ENCODE data around the gene TMEM63A. TPM values are rescaled to one million over a fixed set of nuclear protein-coding genes. Genes with fewer than 3 reads are reported as not detected.
A peak's percentile ranks its signal among the peaks of the same experiment; 100 is the strongest.

Gene TMEM63A
- total RNA-seq, 4 donors from 2014 or later = 104 to 256 (median 180) TPM

DNA sequence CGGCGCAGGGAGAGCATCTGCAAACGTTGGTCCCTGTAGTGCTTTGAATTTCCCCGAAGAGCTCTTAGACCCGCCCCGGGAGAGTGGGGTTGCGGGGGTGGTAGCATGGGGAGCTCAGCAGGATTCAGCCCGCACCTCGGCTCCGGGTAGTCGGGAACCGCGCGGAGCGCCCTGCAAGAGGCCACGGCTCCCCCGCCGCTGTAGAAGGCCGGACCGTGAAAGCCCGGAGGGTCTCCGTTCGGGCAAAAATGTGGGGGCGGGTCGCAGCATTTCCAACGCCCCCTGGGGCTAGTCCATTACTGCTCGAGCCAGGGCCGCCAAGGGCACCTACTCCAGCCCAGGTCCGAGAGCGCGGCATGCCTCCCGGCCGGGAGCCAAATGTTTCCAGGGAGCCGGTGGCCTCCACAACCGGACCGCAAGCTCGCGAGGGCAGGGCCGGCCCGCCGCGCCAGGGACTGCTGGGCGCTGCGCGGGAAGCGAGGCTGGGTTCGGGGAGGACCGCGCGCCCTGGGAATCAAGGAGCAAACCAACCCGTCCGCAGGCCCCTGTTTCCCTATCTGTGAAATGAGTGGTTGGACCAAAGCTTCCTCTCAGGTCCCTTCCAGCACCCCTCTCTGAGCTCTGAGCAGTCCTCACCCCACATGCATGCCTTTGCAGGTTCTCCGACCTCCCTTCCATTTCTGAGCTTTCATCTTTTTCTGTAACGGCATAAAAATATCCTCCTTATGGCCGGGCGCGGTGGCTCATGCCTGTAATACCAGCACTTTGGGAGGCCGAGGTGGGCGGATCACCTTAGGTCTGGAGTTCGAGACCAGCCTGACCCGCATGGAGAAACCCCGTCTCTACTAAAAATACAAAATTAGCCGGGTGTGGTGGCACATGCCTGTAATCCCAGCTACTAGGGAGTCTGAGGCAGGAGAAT lies 775 bp upstream of the TMEM63A start:
- Histone ChIP-seq H3K27ac (peak overlapping the region; percentile 93 to 98 (median 98)), H3K36me3 (no peaks in the 10 kb centered on the region), H3K27me3 (no peaks in the 10 kb centered on the region), H3K4me3 (peak overlapping the region; percentile 81 to 97 (median 94)), H3K9me3 (no peaks in the 10 kb centered on the region), H3K4me1 (peaks cover 35 to 48% (median 40%) of the 10 kb centered on the region in 4 donors)
- in situ Hi-C loops (cut with MboI; ENCODE audit: low pct_ligation_motif_present in 1 of 4, low pct_unique_long_range_greater_than_20kb in 1 of 4, low sequenced_read_pairs in 3 of 4) = no loop called here
- DNase-seq = peak; percentile 61
- 7 to 9% methylated on average over 3 to 47 of the region's 63 CpGs for WGBS, 2 donors (ENCODE audit: low coverage in 1 of 2)
- TF ChIP-seq POLR2AphosphoS5 (IDR thresholded peaks at IDR 0.05) (peak in 2 of 3 donors; percentile 4 to 29), POLR2A (IDR thresholded peaks at IDR 0.05) (no peak), EP300 (IDR thresholded peaks at IDR 0.05; ENCODE audit: low read depth) (no peak)
- TF ChIP-seq, protein P1, sequence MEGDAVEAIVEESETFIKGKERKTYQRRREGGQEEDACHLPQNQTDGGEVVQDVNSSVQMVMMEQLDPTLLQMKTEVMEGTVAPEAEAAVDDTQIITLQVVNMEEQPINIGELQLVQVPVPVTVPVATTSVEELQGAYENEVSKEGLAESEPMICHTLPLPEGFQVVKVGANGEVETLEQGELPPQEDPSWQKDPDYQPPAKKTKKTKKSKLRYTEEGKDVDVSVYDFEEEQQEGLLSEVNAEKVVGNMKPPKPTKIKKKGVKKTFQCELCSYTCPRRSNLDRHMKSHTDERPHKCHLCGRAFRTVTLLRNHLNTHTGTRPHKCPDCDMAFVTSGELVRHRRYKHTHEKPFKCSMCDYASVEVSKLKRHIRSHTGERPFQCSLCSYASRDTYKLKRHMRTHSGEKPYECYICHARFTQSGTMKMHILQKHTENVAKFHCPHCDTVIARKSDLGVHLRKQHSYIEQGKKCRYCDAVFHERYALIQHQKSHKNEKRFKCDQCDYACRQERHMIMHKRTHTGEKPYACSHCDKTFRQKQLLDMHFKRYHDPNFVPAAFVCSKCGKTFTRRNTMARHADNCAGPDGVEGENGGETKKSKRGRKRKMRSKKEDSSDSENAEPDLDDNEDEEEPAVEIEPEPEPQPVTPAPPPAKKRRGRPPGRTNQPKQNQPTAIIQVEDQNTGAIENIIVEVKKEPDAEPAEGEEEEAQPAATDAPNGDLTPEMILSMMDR (IDR thresholded peaks at IDR 0.05) = peak in 1 of 5 experiments; percentile 6
- intact Hi-C loops (cut with DNase I; ENCODE audit: low total_unique reads) = no loop called here

DNA sequence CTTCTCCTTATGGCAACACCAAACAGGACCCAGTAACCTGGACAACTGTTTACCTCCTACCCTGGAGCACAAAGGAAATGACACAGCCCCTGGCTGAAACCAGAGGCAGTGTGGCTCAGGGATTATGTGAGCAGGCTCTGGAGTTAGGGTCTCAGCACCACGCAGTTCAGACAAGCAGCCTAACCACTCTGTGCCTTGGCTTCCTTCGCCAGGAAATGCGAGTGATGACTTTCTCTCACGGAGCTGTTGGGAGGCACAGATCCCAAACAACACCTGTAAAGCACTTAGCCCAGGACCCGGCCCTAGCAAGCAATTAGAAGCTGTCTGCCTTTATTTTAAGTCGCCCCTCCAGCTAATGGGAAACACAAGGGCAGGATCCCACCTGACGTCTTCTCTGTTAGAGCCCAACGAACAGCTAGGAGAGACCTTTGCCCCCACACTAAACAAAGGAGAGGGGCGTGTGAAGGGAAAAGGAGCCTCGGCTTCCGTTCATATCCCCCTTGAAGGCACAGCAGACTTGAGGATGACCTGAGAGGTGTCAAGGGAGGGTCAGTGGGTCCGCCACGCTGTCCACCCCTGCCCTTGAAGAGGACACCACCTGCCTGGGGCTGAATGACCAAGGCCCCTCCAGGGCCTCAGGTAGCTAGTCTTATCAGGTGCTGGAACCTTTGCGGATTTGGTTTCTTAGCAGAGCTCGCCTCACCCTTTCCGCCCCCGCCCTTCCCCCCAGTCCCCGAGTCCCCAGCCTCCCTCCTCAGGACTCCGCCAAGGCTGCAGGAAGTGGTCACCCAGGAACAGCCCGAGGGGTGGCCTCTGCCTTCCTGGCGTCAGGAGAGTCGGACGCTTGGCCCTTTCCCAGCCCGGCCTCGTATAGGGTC lies 860 bp downstream of the TMEM63A start:
- Histone ChIP-seq H3K36me3 (no peaks in the 10 kb centered on the region), H3K27me3 (no peaks in the 10 kb centered on the region), H3K4me1 (peaks cover 44 to 64% (median 55%) of the 10 kb centered on the region in 4 donors), H3K27ac (peak overlapping the region; percentile 93 to 98 (median 98)), H3K9me3 (no peaks in the 10 kb centered on the region), H3K4me3 (peak overlapping the region; percentile 81 to 97 (median 94))
- in situ Hi-C loops (cut with MboI; ENCODE audit: low pct_ligation_motif_present in 1 of 4, low pct_unique_long_range_greater_than_20kb in 1 of 4, low sequenced_read_pairs in 3 of 4) (no loop called here), intact Hi-C loops (cut with DNase I; ENCODE audit: low total_unique reads) (no loop called here)
- 7% methylated on average over 17 of the region's 25 CpGs; no CpG with 5 or more reads in 1 of the 2 donors for WGBS, 2 donors (ENCODE audit: low coverage in 1 of 2)
- DNase-seq = peak; percentile 75
- TF ChIP-seq POLR2A (IDR thresholded peaks at IDR 0.05) (no peak), POLR2AphosphoS5 (IDR thresholded peaks at IDR 0.05) (no peak), EP300 (IDR thresholded peaks at IDR 0.05; ENCODE audit: low read depth) (no peak)
- TF ChIP-seq, protein P1 (IDR thresholded peaks at IDR 0.05) = no peak

DNA sequence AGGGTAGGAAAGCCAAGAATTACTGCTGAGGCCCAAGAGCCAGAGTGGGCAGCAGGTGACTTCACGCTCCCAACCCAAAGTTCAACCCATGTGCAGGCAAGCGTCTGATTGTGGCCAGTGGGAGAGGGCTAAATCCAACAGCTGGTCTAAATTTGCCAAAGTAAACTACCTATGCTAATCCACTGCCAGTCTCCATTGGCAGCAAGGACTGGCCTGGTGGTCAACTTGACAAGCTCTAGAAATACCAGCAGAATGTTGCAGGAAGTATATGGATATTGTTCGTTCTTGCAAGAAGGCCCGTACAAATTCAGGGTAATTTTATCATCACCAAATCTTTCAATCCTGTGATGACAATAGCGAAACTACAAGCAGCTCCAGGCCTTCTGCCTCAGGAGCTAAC lies 1.5 kb downstream of the TMEM63A start:
- WGBS, 2 donors (ENCODE audit: low coverage in 1 of 2) = 20 to 31% methylated on average over 2 to 5 of the region's 5 CpGs
- Histone ChIP-seq H3K4me1 (peaks cover 44 to 69% (median 58%) of the 10 kb centered on the region in 4 donors), H3K36me3 (no peaks in the 10 kb centered on the region), H3K27me3 (no peaks in the 10 kb centered on the region), H3K27ac (peak overlapping the region; percentile 93 to 98 (median 98)), H3K4me3 (peak overlapping the region in 2 of 4 donors; percentile 81 to 92), H3K9me3 (no peaks in the 10 kb centered on the region)
- no peak for DNase-seq
- TF ChIP-seq, protein P1 (IDR thresholded peaks at IDR 0.05) = no peak
- no peak for TF ChIP-seq POLR2AphosphoS5 (IDR thresholded peaks at IDR 0.05)
- no peak for TF ChIP-seq POLR2A (IDR thresholded peaks at IDR 0.05)
- no peak for TF ChIP-seq EP300 (IDR thresholded peaks at IDR 0.05; ENCODE audit: low read depth)
- intact Hi-C loops (cut with DNase I; ENCODE audit: low total_unique reads) (no loop called here), in situ Hi-C loops (cut with MboI; ENCODE audit: low pct_ligation_motif_present in 1 of 4, low pct_unique_long_range_greater_than_20kb in 1 of 4, low sequenced_read_pairs in 3 of 4) (no loop called here)

DNA sequence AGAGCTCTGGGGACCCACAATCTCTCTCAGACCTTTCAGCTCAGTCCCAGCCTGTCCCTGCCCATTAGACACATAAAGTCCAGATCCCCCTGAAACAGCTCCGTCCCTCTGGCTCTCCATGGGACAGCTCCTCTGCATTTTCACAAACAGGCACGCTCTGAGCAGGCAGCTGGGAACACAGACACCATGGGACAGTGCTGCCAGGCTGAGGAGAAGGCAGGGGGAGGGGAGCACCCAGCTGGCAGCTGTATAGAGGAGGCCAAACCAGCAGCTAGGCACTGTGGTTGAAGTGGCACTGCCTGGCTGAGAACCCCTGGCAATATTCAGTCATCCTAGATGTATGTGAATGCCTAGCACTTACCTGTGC lies 2.0 kb downstream of the TMEM63A start:
- Histone ChIP-seq H3K9me3 (no peaks in the 10 kb centered on the region), H3K27ac (peak overlapping the region; percentile 93 to 98 (median 98)), H3K36me3 (no peaks in the 10 kb centered on the region), H3K27me3 (no peaks in the 10 kb centered on the region), H3K4me3 (peak overlapping the region in 2 of 4 donors; percentile 19 to 92), H3K4me1 (peaks cover 44 to 74% (median 62%) of the 10 kb centered on the region in 4 donors)
- 61% methylated on average over 2 of the region's 2 CpGs; no CpG with 5 or more reads in 1 of the 2 donors for WGBS, 2 donors (ENCODE audit: low coverage in 1 of 2)
- DNase-seq = peak; percentile 54
- TF ChIP-seq POLR2AphosphoS5 (IDR thresholded peaks at IDR 0.05) (no peak), POLR2A (IDR thresholded peaks at IDR 0.05) (no peak), EP300 (IDR thresholded peaks at IDR 0.05; ENCODE audit: low read depth) (no peak)
- TF ChIP-seq, protein P1 (IDR thresholded peaks at IDR 0.05) = no peak
- in situ Hi-C loops (cut with MboI; ENCODE audit: low pct_ligation_motif_present in 1 of 4, low pct_unique_long_range_greater_than_20kb in 1 of 4, low sequenced_read_pairs in 3 of 4) = no loop called here
- intact Hi-C loops (cut with DNase I; ENCODE audit: low total_unique reads) = no loop called here

Data from transverse colon (tissue), 4 donors.